HG03064 (cell line): Measurements from ENCODE around the gene SUOX.
"Not testable (repeated sequence)": the region's sequence is repeated elsewhere in the genome, so short reads cannot be mapped to it uniquely, and the experiment has no call there.

Source experiments
- ATAC-seq: cut with Tn5 transposase; IDR thresholded peaks from one replicate; pipeline ENCODE4 v1.9.1; 2021; ENCODE audit warnings: low read depth; ENCODE audit not compliant: unreplicated experiment

The SUOX gene

GRCh38 chr12:55982319-55982936 is 14.6 kb upstream of the SUOX start:
- peak; percentile 93 for ATAC-seq

DNA sequence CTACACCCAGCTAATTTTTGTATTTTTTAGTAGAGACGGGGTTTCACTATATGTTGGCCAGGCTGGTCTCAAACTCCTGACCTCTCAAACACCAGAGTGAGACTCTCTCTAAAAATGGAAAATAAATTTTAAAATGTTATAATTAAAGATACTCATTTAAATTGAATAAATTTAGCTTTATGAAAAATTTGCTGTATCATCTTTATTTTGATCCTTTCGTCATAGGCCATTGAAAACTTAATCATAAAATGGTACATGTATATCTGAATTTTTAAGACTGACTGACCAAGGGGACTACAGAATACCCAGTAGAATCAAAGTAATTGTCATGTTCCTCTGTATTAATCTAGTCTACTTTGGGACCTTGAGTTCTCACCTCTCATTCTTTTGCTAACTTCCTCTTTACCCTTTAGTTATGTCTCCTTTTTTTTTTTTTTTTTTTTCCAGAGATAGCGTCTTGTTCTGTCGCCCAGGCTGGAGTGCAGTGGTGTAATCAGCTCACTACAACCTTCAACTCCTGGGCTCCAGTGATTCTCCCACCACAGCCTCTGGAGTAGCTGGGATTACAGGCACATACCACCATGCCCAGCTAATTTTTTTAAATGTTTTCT is 13.7 kb upstream of the SUOX start:
- no peak for ATAC-seq

GRCh38 chr12:55984861-55985260 is 12.2 kb upstream of the SUOX start:
- ATAC-seq = no peak

- no peak for ATAC-seq
These were observed 11.7 kb upstream of the SUOX start for GRCh38 chr12:55985341-55985740.

DNA sequence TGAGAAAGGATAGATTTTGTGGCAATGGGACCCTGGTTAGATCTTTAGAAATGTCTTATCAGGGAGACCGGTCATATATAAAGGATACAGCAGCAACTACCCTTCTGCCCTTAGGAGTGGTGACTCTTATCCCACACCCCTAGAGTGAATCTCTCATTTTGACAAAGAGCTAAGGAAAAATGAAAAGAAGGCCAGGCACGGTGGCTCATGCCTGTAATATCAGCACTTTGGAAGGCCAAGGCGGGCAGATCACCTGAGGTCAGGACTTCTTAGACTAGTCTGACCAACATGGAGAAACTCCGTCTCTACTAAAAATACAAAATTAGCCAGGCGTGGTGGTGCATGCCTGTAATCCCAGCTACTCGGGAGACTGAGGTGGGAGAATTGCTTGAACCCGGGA is 11.1 kb upstream of the SUOX start:
- not testable (repeated sequence) for ATAC-seq

DNA sequence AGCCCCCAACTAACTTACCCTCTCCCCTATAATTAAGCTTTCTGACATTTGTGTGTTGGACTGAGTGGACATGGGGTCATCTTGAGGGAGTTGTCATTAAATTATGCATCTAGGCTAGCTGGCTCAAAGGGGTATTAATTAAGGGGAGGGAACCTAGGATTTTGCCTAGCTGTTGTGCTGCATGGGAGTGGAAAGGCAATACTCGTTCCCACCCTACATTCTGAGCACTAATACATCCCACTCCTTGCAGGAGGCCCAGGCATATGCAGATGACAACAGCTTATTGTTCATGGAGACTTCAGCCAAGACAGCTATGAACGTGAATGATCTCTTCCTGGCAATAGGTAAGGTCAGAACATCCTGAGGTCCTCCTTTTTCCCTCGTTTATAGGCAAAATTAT is 6.0 kb upstream of the SUOX start:
- ATAC-seq = no peak

DNA sequence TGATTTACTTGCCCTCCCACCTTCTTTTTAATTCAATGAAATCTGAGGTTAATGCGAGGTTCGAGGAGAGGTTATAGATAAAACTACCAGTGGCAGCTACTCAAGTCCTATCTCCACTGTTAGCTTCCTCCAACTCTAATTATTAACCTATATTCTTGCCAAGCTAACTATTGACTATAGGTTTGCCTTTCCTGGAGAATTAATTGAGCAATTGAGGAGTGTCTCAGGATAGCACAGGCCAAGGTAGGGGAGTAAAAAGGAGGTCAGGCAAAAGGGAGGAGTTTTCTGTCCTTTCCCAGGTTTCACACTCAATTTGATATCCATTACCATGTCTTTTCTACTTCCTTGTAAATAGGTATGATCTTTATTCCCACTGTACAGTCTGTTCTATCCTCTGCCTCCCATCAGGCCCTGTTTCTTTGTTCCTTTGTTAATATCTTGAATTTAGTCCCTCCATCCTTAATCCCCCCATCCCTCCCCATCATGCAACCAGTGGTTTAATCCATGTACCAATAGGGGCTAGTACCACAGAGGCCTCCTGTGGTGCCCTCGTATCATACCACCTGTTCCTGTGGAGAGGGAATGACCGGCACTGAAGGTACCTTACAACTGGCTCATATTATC is 3.7 kb upstream of the SUOX start:
- no peak for ATAC-seq

- ATAC-seq = no peak
These were observed 1.7 kb upstream of the SUOX start for GRCh38 chr12:55995366-55995765.

GRCh38 chr12:55996201-55996714 is 818 bp upstream of the SUOX start:
- ATAC-seq = no peak

- no peak for ATAC-seq
These were observed 421 bp downstream of the SUOX start for GRCh38 chr12:55997535-55997859.

DNA sequence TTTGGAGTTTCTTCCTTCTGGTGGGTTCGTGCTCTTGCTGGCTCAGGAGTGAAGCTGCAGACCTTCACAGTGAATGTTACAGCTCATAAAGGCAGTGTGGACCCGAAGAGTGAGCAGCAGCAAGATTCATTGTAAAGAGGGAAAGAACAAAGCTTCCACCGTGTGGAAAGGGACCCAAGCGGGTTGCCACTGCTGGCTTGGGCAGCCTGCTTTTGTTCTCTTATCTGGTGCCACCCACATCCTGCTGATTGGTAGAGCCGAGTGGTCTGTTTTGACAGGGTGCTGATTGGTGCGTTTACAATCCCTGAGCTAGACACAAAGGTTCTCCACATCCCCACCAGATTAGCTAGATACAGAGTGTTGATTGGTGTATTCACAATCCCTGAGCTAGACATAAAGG is 2.4 kb downstream of the SUOX start:
- not testable (repeated sequence) for ATAC-seq

DNA sequence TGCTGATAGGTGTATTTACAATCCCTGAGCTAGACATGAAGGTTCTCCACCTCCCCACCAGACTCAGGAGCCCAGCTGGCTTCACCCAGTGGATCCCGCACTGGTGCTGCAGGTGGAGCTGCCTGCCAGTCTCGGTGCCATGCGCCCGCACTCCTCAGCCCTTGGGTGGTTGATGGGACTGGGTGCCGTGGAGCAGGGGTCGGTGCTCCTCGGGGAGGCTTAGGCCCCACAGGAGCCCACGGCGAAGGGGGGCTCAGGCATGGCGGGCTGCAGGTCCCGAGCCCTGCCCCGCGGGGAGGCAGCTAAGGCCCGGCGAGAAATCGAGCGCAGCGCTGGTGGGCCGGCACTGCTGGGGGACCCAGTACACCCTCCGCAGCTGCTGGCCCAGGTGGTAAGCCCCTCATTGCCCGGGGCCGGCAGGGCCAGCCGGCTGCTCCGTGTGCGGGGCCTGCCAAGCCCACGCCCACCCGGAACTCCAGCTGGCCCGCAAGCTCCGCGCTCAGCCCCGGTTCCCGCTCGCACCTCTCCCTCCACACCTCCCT is 3.0 kb downstream of the SUOX start:
- not testable (repeated sequence) for ATAC-seq

GRCh38 chr12:56001487-56002100 is 4.5 kb downstream of the SUOX start:
- ATAC-seq = no peak

- not testable (repeated sequence) for ATAC-seq
These were observed 6.3 kb downstream of the SUOX start for GRCh38 chr12:56003376-56003775.

DNA sequence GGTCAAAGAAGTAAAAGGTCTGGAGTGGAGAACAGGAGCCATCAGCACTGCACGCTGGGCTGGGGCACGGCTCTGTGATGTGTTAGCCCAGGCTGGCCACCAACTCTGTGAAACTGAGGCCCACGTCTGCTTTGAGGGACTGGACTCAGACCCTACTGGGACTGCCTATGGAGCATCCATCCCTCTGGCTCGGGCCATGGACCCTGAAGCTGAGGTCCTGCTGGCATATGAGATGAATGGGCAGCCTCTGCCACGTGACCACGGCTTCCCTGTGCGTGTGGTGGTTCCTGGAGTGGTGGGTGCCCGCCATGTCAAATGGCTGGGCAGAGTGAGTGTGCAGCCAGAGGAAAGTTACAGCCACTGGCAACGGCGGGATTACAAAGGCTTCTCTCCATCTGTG is 7.1 kb downstream of the SUOX start:
- ATAC-seq = no peak

GRCh38 chr12:56007564-56008559 is 10.8 kb downstream of the SUOX start:
- ATAC-seq = peak; percentile 49

GRCh38 chr12:56010111-56010570 is 13.1 kb downstream of the SUOX start:
- no peak for ATAC-seq

DNA sequence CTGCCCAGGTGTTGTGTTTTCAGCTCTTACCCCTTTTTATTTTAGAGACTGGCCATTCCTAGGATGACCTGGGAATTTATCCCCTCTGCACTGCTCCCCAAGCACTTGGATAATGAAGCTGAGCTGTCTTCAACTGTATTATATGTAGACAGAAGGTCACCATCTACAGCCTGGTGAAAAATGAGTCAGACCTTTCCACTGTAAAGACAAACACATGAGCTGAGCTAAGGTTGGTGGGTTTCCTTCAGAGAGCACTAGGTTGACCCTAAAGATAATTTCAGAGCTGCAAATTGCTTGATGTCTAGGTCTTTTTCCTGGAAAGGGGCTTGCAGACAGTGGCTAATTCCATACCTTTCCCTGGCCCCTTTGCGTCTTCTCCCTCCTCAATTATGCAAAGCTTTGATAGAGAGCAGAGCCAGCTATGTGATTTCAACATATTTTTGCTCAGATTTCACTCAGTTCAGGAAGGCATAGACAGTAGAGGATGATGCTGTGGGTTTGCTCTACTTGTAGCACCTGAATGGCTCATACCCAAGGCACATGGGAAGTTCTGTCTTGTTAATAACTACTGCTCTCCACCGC is 14.5 kb downstream of the SUOX start:
- ATAC-seq = no peak

DNA sequence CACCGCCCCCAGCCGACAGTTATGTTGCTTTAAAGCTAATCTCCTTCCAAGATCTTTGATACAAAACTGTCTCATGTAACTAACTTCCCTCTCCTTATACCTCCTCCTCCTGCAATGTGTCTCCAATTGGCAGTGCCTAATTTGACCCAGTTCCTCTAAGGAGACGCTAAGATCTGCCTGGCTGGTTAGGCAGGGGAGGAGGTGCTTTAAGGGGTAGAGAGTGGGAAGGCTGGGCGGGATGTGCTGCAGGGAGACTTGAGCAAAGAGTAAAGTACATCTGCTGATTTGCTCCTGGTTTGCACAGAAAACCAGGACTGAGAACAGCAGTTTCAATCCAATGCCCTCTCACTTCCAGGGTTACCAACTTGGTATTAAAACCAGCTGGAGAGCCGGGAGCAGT is 16.4 kb downstream of the SUOX start:
- no peak for ATAC-seq

- no peak for ATAC-seq
These were observed 17.1 kb downstream of the SUOX start for GRCh38 chr12:56014205-56014604.
